ENCODE measurements around the gene SLC35F6.

- TF ChIP-seq POLR2AphosphoS5 (IDR thresholded peaks at IDR 0.05; ENCODE audit: insufficient read depth, low read depth, low read length) (no peak), CTCF (IDR thresholded peaks at IDR 0.05; ENCODE audit: extremely low read depth in 1 of 2, insufficient read depth in 1 of 2, low read depth in 1 of 2, low read length in 2 of 2) (no peak), EZH2 (IDR thresholded peaks at IDR 0.05; ENCODE audit: borderline replicate concordance, low read depth, low read length, severe bottlenecking) (no peak), POLR2A (IDR thresholded peaks at IDR 0.05; ENCODE audit: low read depth, low read length) (no peak), FOS (IDR thresholded peaks at IDR 0.05; ENCODE audit: borderline replicate concordance, insufficient read depth, low read length) (no peak)
Measured at GRCh38 chr2:26758790-26759321, 5.2 kb upstream of the SLC35F6 start.

Measured in endothelial cell of umbilical vein (primary cell).